Neural progenitor cell (in vitro differentiated cells): Measurements from ENCODE around the gene SAMD8. TPM values are rescaled to one million over a fixed set of nuclear protein-coding genes. Genes with fewer than 3 reads are reported as not detected.
A peak's percentile ranks its signal among the peaks of the same experiment; 100 is the strongest.

ENCODE experiments used
- DNase-seq: peaks from one replicate; pipeline ENCODE4 v3.0.0-alpha.2; 2016; ENCODE audit warnings: low spot score
- H2AFZ ChIP-seq: fragments of 200-600 bp; sonication (generic); replicated peaks from 2 replicates; pipeline ENCODE4 v1.6.1; 2016; ENCODE audit warnings: antibody characterized with exemption
- H3F3A ChIP-seq: fragments of 200-600 bp; sonication (generic); 2 replicates; pipeline ENCODE4 v1.6.1; 2016; ENCODE audit warnings: antibody characterized with exemption, low read depth
- H3K27ac ChIP-seq: fragments of 200-600 bp; sonication (generic); 2 replicates; pipeline ENCODE4 v1.5.1; 2016; ENCODE audit warnings: mild to moderate bottlenecking
- H3K27me3 ChIP-seq: fragments of 200-600 bp; sonication (generic); 2 replicates; pipeline ENCODE4 v1.6.1; 2016; ENCODE audit warnings: mild to moderate bottlenecking, moderate library complexity
- H3K36me3 ChIP-seq: fragments of 200-600 bp; sonication (generic); 2 replicates; pipeline ENCODE4 v1.5.1; 2016
- H3K4me1 ChIP-seq: fragments of 200-600 bp; sonication (generic); 2 replicates; pipeline ENCODE4 v1.6.1; 2016; ENCODE audit warnings: mixed run types
- H3K4me2 ChIP-seq: fragments of 200-600 bp; sonication (generic); 2 replicates; pipeline ENCODE4 v1.6.1; 2016
- H3K4me3 ChIP-seq: fragments of 200-600 bp; sonication (generic); 2 replicates; pipeline ENCODE4 v1.5.1; 2016
- H3K79me2 ChIP-seq: fragments of 200-600 bp; sonication (generic); 2 replicates; pipeline ENCODE4 v1.6.1; 2016; ENCODE audit warnings: low read depth
- H3K9ac ChIP-seq: fragments of 200-600 bp; sonication (generic); 2 replicates; pipeline ENCODE4 v1.6.1; 2016
- H3K9me3 ChIP-seq: fragments of 200-600 bp; sonication (generic); 2 replicates; pipeline ENCODE4 v1.5.1; 2016; ENCODE audit warnings: low read depth
- H4K20me1 ChIP-seq: fragments of 200-600 bp; sonication (generic); 2 replicates; pipeline ENCODE4 v1.6.1; 2016; ENCODE audit warnings: low read depth
- H3K27ac Mint-ChIP-seq: 3 replicates; pipeline ENCODE4 v1.8.0; 2021; ENCODE audit warnings: mixed read lengths
- H3K27me3 Mint-ChIP-seq: 2 replicates; pipeline ENCODE4 v1.8.0; 2022; ENCODE audit warnings: low read depth, mild to moderate bottlenecking, inconsistent platforms, moderate library complexity, mixed read lengths; ENCODE audit not compliant: insufficient read depth
- H3K36me3 Mint-ChIP-seq: 3 replicates; pipeline ENCODE4 v1.8.0; 2021; ENCODE audit warnings: mixed read lengths
- H3K4me1 Mint-ChIP-seq: 3 replicates; pipeline ENCODE4 v1.8.0; 2021; ENCODE audit warnings: mixed read lengths
- H3K4me3 Mint-ChIP-seq: 3 replicates; pipeline ENCODE4 v1.8.0; 2021; ENCODE audit warnings: mild to moderate bottlenecking, moderate library complexity, mixed read lengths
- H3K9me3 Mint-ChIP-seq: 3 replicates; pipeline ENCODE4 v1.8.0; 2020; ENCODE audit warnings: mixed read lengths
- CTCF ChIP-seq: fragments of 200-600 bp; sonication (generic); IDR thresholded peaks from 2 replicates; pipeline ENCODE4 v1.5.1; 2017; ENCODE audit warnings: antibody characterized with exemption, mild to moderate bottlenecking
- EZH2 ChIP-seq: fragments of 200-600 bp; sonication (generic); IDR thresholded peaks from 2 replicates; pipeline ENCODE4 v1.6.1; 2017; ENCODE audit warnings: antibody characterized with exemption, mild to moderate bottlenecking, moderate library complexity
- EZH2phosphoT487 ChIP-seq: fragments of 200-600 bp; sonication (generic); IDR thresholded peaks from 2 replicates; pipeline ENCODE4 v1.6.1; 2017; ENCODE audit warnings: antibody characterized with exemption
- total RNA-seq: library from RNA; depleted of rRNA; stranded (reverse); fragments of >200 nt; gene quantifications from 2 replicates; pipeline ENCODE4 v1.2.3, GENCODE V29; 2015; ENCODE audit warnings: low replicate concordance

SAMD8 gene
- total RNA-seq, 1 donor from 2014 or later = 39.5 TPM

GRCh38 chr10:75096749-75097148 is 14.7 kb upstream of the SAMD8 start:
- Mint-ChIP-seq H3K4me1 (peaks cover 14% of the 10 kb centered on the region), H3K27ac (no peak overlapping the region), H3K36me3 (no peaks in the 10 kb centered on the region)

GRCh38 chr10:75097666-75098285 is 13.7 kb upstream of the SAMD8 start:
- Histone ChIP-seq H3K9ac (no peak overlapping the region), H3K9me3 (no peaks in the 10 kb centered on the region), H3K27ac (no peak overlapping the region), H4K20me1 (no peaks in the 10 kb centered on the region), H2AFZ (peak overlapping the region; percentile 85), H3K27me3 (no peaks in the 10 kb centered on the region), H3K36me3 (no peaks in the 10 kb centered on the region), H3K4me1 (peaks cover 10% of the 10 kb centered on the region), H3K4me2 (no peak overlapping the region), H3K79me2 (no peaks in the 10 kb centered on the region), H3F3A (peaks cover 14% of the 10 kb centered on the region), H3K4me3 (no peak overlapping the region)
- DNase-seq = peak; percentile 50
- no peak for TF ChIP-seq EZH2phosphoT487
- TF ChIP-seq EZH2 = no peak
- peak; percentile 46 for TF ChIP-seq CTCF
- H3K4me1 Mint-ChIP-seq = peaks cover 14% of the 10 kb centered on the region
- no peak overlapping the region for H3K4me3 Mint-ChIP-seq
- H3K27ac Mint-ChIP-seq = no peak overlapping the region
- H3K27me3 Mint-ChIP-seq = peaks cover 11% of the 10 kb centered on the region
- H3K36me3 Mint-ChIP-seq = no peaks in the 10 kb centered on the region
- H3K9me3 Mint-ChIP-seq = peaks cover 4% of the 10 kb centered on the region

More at GRCh38 chr10:75096749-75097148, 14.7 kb upstream of the SAMD8 start:
- Histone ChIP-seq H4K20me1 (no peaks in the 10 kb centered on the region), H3K4me2 (no peak overlapping the region), H3F3A (peaks cover 14% of the 10 kb centered on the region), H3K9ac (no peak overlapping the region), H3K27me3 (no peaks in the 10 kb centered on the region), H2AFZ (no peak overlapping the region), H3K27ac (no peak overlapping the region), H3K9me3 (no peaks in the 10 kb centered on the region), H3K79me2 (no peaks in the 10 kb centered on the region), H3K4me1 (peaks cover 10% of the 10 kb centered on the region), H3K36me3 (no peaks in the 10 kb centered on the region), H3K4me3 (no peak overlapping the region)
- TF ChIP-seq EZH2phosphoT487 = no peak
- TF ChIP-seq CTCF = no peak
- no peak for TF ChIP-seq EZH2
- Mint-ChIP-seq H3K4me3 (no peak overlapping the region), H3K27me3 (peaks cover 13% of the 10 kb centered on the region), H3K9me3 (peaks cover 4% of the 10 kb centered on the region)
- DNase-seq = no peak

GRCh38 chr10:75098902-75099673 is 12.4 kb upstream of the SAMD8 start:
- Mint-ChIP-seq H3K9me3 (peaks cover 1% of the 10 kb centered on the region), H3K4me1 (peaks cover 14% of the 10 kb centered on the region), H3K4me3 (no peak overlapping the region), H3K36me3 (no peaks in the 10 kb centered on the region), H3K27ac (peak overlapping the region; percentile 37), H3K27me3 (peaks cover 8% of the 10 kb centered on the region)
- H3K9ac ChIP-seq = no peak overlapping the region
- no peaks in the 10 kb centered on the region for H3K36me3 ChIP-seq
- H3K4me2 ChIP-seq = no peak overlapping the region
- TF ChIP-seq EZH2 (no peak), EZH2phosphoT487 (no peak), CTCF (no peak)
- peaks cover 14% of the 10 kb centered on the region for H3F3A ChIP-seq
- H2AFZ ChIP-seq = peak overlapping the region; percentile 12
- no peak for DNase-seq
- H3K4me1 ChIP-seq = peaks cover 10% of the 10 kb centered on the region
- no peaks in the 10 kb centered on the region for H3K79me2 ChIP-seq
- H3K27me3 ChIP-seq = no peaks in the 10 kb centered on the region
- no peak overlapping the region for H3K4me3 ChIP-seq
- H3K9me3 ChIP-seq = no peaks in the 10 kb centered on the region
- H4K20me1 ChIP-seq = no peaks in the 10 kb centered on the region
- H3K27ac ChIP-seq = no peak overlapping the region
